ENCODE measurements around the gene ATP7A.
"Not testable (repeated sequence)": the region's sequence is repeated elsewhere in the genome, so short reads cannot be mapped to it uniquely, and the experiment has no call there.

The ATP7A gene

DNA sequence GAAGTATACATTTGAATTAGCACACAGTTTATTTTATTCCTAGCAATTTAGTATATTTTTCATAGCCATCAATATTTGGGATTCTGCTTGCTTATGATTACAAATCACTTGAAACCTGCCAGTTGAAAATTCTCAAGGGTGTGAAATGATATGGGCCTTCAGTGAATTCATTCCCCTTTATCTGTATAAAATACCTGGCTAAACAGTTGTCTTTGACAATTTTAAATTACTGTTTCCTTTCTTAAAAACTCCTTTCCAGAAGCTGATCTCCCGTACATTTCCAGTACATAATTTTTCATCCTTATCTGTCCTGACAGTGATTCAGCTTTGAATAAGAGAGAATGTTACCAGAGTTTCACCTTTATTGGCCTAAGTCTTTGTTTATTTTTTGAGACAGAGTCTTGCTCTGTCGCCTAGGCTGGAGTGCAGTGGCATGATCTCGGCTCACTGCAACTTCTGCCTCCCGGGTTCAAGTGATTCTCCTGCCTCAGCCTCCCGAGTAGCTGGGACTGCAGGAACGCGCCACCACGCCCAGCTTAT lies 13.9 kb downstream of the ATP7A start:
- TF ChIP-seq ZNF274 (IDR thresholded peaks at IDR 0.05; ENCODE audit: low read depth, low read length): no peak
- H3K4me3 ChIP-seq (ENCODE audit: low read length): no peak overlapping the region

GRCh38 chrX:77925764-77926163 lies 15.3 kb downstream of the ATP7A start:
- no peak overlapping the region for H3K4me3 ChIP-seq (ENCODE audit: low read length)
- no peak for TF ChIP-seq ZNF274 (IDR thresholded peaks at IDR 0.05; ENCODE audit: low read depth, low read length)

GRCh38 chrX:77930581-77930980 lies 20.1 kb downstream of the ATP7A start:
- TF ChIP-seq ZNF274 (IDR thresholded peaks at IDR 0.05; ENCODE audit: low read depth, low read length): no peak
- H3K4me3 ChIP-seq (ENCODE audit: low read length): no peak overlapping the region

DNA sequence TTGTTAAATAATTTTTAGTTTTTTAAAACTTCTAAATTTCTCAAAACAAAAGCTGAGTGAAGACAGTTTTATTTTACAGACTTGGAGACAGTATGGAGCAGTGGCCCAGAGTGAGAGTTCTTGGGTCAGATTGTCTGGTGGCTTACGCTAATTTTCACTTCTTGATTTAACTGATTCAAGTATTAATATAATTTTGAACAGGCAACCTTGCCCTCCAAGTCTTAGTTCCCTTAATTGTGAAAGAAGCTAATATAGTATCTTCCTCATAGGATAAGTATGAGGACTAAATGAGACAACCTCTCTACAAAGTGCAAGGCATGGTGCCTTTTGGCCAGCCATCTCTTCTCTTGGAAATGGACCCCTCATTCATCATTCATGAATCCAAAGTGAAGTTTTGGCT lies 25.4 kb downstream of the ATP7A start:
- no peak for TF ChIP-seq ZNF274 (IDR thresholded peaks at IDR 0.05; ENCODE audit: low read depth, low read length)
- no peak overlapping the region for H3K4me3 ChIP-seq (ENCODE audit: low read length)

- TF ChIP-seq ZNF274 (IDR thresholded peaks at IDR 0.05; ENCODE audit: low read depth, low read length): no peak
- H3K4me3 ChIP-seq (ENCODE audit: low read length): no peak overlapping the region
Observed at GRCh38 chrX:77936299-77936698, 25.8 kb downstream of the ATP7A start.

DNA sequence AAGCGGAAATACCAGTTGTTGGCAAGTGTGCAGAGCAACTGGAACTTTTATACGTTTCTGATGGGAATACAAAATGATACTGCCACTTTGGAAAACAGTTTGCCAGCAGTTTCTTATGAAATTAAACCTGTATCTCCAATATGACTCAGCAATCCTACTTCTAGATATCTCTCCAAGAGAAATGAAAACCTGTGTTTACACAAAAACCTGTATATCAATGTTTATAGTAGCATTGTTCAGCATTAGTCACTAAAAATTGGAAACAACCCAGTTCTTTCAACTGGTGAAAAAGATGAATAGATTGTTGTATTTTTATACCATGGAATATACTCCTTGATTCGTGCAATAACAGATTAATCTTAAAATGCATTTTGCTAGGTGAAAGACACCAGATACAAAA lies 26.8 kb downstream of the ATP7A start:
- no peak for TF ChIP-seq ZNF274 (IDR thresholded peaks at IDR 0.05; ENCODE audit: low read depth, low read length)
- no peak overlapping the region for H3K4me3 ChIP-seq (ENCODE audit: low read length)

- TF ChIP-seq ZNF274 (IDR thresholded peaks at IDR 0.05; ENCODE audit: low read depth, low read length): no peak
- H3K4me3 ChIP-seq (ENCODE audit: low read length): no peak overlapping the region
Observed at GRCh38 chrX:77938083-77938680, 27.7 kb downstream of the ATP7A start.

DNA sequence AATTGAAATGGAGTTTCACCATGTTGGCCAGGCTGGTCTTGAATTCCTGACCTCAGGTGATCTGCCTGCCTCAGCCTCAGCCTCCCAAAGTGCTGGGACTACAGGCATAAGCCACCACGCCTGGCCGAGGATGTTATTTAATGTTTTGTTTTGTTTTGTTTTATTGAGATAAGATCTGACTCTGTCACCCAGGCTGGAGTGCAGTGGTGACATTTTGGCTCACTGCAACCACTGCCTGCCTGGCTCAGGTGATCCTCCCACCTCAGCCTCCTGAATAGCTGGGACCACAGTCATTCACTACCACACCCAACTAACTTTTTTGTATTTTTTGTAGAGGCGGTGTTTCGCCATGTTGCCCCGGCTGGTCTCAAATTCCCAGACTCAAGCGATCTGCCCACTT lies 34.5 kb downstream of the ATP7A start:
- not testable (repeated sequence) for H3K4me3 ChIP-seq (ENCODE audit: low read length)

GRCh38 chrX:77945910-77946545 lies 35.5 kb downstream of the ATP7A start:
- no peak overlapping the region for H3K4me3 ChIP-seq (ENCODE audit: low read length)
- TF ChIP-seq ZNF274 (IDR thresholded peaks at IDR 0.05; ENCODE audit: low read depth, low read length): no peak

DNA sequence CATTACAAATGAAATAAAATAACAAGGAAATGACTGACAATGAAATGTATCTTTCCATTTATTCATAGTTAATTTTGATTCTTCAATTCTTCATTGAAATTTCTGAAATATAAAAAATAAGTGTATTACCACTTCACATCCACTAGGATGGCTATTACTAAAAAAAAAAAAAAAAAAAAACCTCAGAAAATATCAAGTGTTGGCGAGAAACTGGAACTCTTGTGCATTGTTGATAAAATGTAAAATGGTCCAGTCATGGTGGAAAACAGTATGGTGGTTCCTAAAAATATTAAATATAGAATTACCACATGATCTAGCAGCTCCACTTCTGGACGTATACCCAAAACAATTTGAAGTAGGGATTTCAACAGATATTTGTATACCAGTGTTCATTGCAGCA lies 36.1 kb downstream of the ATP7A start:
- no peak overlapping the region for H3K4me3 ChIP-seq (ENCODE audit: low read length)
- no peak for TF ChIP-seq ZNF274 (IDR thresholded peaks at IDR 0.05; ENCODE audit: low read depth, low read length)

DNA sequence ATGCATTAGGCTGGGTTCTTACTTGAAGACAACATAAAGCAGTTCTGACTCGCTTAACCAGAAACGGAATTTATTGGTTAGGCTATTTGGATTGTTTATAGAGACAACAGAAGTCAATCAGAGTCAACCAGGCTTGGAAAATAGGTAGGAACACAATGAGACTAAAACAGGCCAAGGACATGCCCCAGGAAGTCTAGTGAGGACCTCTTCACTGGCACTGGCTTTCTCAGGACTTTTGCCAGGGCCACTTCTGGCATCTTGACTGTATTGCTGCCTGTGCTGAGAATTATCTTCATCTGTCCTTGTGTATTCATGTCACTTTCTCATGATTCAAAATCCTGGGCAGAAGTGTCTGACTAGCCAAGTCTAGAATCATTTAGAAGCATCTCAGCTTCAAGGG lies 39.3 kb downstream of the ATP7A start:
- no peak for TF ChIP-seq ZNF274 (IDR thresholded peaks at IDR 0.05; ENCODE audit: low read depth, low read length)
- no peak overlapping the region for H3K4me3 ChIP-seq (ENCODE audit: low read length)

- TF ChIP-seq ZNF274 (IDR thresholded peaks at IDR 0.05; ENCODE audit: low read depth, low read length): no peak
Observed at GRCh38 chrX:77952173-77952572, 41.7 kb downstream of the ATP7A start.

DNA sequence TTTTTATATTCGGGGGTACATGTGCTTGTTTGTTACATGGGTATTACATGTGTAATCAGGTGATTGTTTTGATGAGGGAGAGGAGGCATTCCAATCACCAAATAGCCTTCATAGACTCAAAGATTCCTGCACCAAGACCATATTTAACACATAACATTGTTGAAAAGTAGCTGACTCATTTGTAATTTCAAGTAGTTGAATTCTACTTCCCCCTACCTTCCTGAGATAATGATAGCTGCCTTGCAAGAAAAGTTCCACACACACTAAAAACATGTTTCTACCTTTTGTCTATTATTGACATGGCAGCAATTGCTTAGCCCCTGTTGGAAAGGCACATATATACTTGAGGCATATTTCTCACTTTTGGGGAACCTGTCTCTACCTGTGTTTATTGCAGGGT lies 42.8 kb downstream of the ATP7A start:
- TF ChIP-seq ZNF274 (IDR thresholded peaks at IDR 0.05; ENCODE audit: low read depth, low read length): no peak
- H3K4me3 ChIP-seq (ENCODE audit: low read length): no peak overlapping the region

More at GRCh38 chrX:77952173-77952572, 41.7 kb downstream of the ATP7A start:
- H3K4me3 ChIP-seq (ENCODE audit: low read length): no peak overlapping the region

GRCh38 chrX:77953708-77954107 lies 43.2 kb downstream of the ATP7A start:
- TF ChIP-seq ZNF274 (IDR thresholded peaks at IDR 0.05; ENCODE audit: low read depth, low read length): no peak
- H3K4me3 ChIP-seq (ENCODE audit: low read length): no peak overlapping the region

DNA sequence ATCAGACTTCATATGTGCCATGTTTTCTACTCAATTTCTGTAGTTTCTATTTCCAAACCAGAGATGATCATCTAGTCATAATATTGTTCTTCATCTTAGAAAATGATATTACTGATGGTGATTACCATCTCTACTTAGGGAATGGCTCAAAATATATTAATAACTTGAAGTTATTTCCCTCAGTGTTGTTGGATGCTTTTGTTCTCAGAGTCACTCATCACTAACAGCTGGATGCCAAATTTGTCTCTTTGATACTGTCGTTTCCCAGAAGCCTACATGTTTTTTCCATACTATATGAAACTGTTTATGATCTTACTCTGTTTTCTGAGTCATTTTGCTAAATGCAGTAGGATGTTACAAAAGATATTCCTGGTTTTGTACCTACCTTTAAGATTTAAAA lies 50.1 kb downstream of the ATP7A start:
- no peak for TF ChIP-seq ZNF274 (IDR thresholded peaks at IDR 0.05; ENCODE audit: low read depth, low read length)
- no peak overlapping the region for H3K4me3 ChIP-seq (ENCODE audit: low read length)

DNA sequence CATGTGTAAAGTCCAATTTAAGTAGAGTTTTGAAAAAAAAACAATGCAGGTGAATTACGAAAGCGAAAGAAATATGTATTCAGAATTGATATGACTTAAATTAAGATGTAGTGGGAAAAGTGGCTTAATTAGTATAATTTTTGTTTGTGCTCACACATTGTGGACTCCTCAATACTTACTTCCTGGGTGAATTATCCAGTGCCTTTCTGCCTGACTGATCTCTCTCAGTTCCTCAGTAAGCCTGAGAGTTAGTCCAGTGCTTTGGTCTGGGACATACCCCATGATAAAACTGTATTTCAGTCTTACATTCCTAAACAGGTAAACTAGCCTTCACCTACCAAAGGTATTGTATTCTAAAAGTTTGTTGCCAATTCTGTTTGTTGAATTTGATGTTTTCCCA lies 50.6 kb downstream of the ATP7A start:
- H3K4me3 ChIP-seq (ENCODE audit: low read length): no peak overlapping the region
- no peak for TF ChIP-seq ZNF274 (IDR thresholded peaks at IDR 0.05; ENCODE audit: low read depth, low read length)
